Mucosa of rectum (tissue), 2 donors: ENCODE measurements around the gene MCM3.
A peak's percentile ranks its signal among the peaks of the same experiment; 100 is the strongest.

Experiments
- H3K27ac ChIP-seq, 2 donors: one replicate each; pipeline ENCODE4 v1.7.0; 2013; ENCODE audit warnings: inconsistent platforms in 2 of 2, low read depth in 2 of 2, low read length in 2 of 2
- H3K27me3 ChIP-seq, 2 donors: one replicate each; pipeline ENCODE4 v1.7.0; 2013; ENCODE audit warnings: low read length in 2 of 2; ENCODE audit not compliant: control insufficient read depth in 2 of 2, insufficient read depth in 2 of 2
- H3K36me3 ChIP-seq, 2 donors: one replicate each; pipeline ENCODE4 v1.7.0; 2013; ENCODE audit warnings: low read length in 2 of 2; ENCODE audit not compliant: control insufficient read depth in 2 of 2, insufficient read depth in 2 of 2
- H3K4me1 ChIP-seq, 2 donors: one replicate each; pipeline ENCODE4 v1.7.0; 2013; ENCODE audit warnings: low read length in 2 of 2, mild to moderate bottlenecking in 1 of 2; ENCODE audit not compliant: control insufficient read depth in 2 of 2, insufficient read depth in 2 of 2
- H3K4me3 ChIP-seq, 2 donors: one replicate each; pipeline ENCODE4 v1.7.0; 2013; ENCODE audit warnings: low read length in 2 of 2
- H3K9ac ChIP-seq, 2 donors: one replicate each; pipeline ENCODE4 v1.7.0; 2013; ENCODE audit warnings: low read length in 2 of 2, low read depth in 1 of 2, mild to moderate bottlenecking in 1 of 2
- H3K9me3 ChIP-seq, 2 donors: one replicate each; pipeline ENCODE4 v1.7.0; 2013; ENCODE audit warnings: low read length in 2 of 2; ENCODE audit not compliant: control insufficient read depth in 2 of 2
- donor health status: healthy.
- donor health status: Normal muscosa, but diverticular disease.

Gene MCM3

DNA sequence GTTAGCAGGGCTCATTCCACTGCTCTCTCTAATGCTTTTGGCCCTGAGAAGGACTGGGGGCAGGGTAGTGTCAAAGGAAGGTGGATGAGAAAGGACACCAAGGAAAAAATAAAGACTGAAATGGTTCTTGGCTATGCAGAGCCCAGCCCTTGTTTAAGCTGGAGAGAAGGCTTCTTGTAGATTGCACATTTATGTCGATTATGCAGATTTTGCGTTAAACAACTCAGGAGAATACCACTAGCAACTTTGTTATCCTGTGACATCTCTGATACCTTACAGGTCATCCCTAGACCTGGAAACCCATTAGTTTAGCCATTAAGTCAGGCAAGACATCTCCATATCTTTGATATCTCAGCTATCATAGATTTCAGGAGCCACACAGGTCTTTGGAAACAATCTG, 29.1 kb downstream of the MCM3 start:
- peaks cover 3 to 10% of the 10 kb centered on the region in 2 donors for H3K27me3 ChIP-seq
- no peak overlapping the region for H3K27ac ChIP-seq
- no peaks in the 10 kb centered on the region for H3K36me3 ChIP-seq
- H3K9ac ChIP-seq = no peak overlapping the region
- H3K4me1 ChIP-seq = no peaks in the 10 kb centered on the region
- H3K4me3 ChIP-seq = no peak overlapping the region
- no peaks in the 10 kb centered on the region for H3K9me3 ChIP-seq

DNA sequence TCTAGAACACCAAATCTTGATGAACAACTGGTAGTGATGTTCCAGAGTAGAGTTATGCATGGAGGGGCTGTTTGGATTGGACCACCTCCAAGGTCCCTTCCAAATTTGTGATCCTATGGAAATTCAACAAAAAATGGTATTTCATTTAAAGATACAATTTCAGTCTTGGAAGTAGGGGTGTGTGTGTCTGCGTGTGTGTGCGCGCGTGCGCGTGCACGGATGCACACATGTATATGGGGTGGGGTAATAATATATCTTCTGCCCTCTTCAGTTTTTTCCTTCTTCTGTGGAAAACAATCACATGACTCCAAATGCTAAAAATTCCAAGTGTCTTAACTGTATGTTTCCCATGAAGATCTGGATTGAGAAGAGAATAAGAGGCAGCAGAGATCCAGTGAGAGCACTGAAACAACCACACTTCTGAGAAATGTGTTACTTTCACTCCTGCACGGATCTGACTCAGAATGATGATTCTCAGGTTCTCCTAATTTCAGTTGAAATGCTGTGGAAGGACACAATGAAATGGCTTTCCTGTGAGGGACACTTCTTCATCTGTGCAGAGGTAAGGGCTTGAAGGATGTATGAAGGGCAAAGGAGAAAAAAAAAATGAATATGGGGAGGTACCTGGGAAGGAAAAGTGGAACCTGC, 29.7 kb downstream of the MCM3 start:
- H3K27me3 ChIP-seq = peaks cover 3 to 10% of the 10 kb centered on the region in 2 donors
- no peaks in the 10 kb centered on the region for H3K4me1 ChIP-seq
- H3K9ac ChIP-seq = no peak overlapping the region
- H3K36me3 ChIP-seq = no peaks in the 10 kb centered on the region
- H3K9me3 ChIP-seq = no peaks in the 10 kb centered on the region
- no peak overlapping the region for H3K27ac ChIP-seq
- H3K4me3 ChIP-seq = no peak overlapping the region

DNA sequence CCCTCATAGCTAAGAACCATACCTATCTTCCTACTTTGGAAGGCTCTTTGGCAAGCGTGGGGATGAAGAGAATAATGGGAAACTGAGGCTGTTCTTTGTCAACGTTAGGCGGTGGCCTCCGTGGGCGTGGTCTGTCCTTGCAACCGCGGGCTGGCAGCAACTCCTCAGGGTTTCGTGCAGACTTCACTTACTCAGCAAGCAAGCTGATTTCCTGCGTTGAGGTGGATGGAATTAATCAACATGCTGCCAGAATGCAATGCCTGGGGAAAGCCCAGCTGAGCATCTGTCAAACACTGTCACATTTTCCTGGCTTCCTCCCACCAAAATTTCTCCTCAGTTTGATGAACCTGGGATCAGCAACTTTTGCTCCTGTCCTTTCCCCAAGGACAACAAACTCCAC, 31.0 kb downstream of the MCM3 start:
- Histone ChIP-seq H3K9ac (no peak overlapping the region), H3K4me3 (no peak overlapping the region), H3K36me3 (no peaks in the 10 kb centered on the region), H3K27me3 (peaks cover 3 to 10% of the 10 kb centered on the region in 2 donors), H3K9me3 (no peaks in the 10 kb centered on the region), H3K4me1 (no peaks in the 10 kb centered on the region), H3K27ac (no peak overlapping the region)

DNA sequence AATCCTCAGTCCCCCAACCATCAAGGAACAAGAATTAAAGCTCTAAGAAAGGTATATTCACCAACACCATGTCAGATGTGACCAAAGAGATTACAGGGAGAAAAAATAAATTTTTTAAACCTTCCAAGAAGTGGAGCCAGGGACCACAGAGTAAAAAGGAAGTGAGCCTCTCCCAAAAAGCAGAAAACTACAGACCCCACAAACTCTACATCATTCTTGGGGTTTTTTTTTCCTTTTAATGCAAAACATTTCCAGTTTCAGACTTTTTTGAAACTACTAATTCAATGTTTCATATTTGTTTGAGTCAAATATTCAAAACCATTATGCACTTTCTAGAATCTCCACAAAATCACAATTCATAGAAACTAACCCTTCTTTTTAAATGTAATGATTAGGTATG, 33.4 kb downstream of the MCM3 start:
- Histone ChIP-seq H3K36me3 (no peaks in the 10 kb centered on the region), H3K4me3 (no peak overlapping the region), H3K27ac (no peak overlapping the region), H3K9ac (no peak overlapping the region), H3K9me3 (no peaks in the 10 kb centered on the region), H3K4me1 (no peaks in the 10 kb centered on the region), H3K27me3 (peaks cover 3 to 10% of the 10 kb centered on the region in 2 donors)

DNA sequence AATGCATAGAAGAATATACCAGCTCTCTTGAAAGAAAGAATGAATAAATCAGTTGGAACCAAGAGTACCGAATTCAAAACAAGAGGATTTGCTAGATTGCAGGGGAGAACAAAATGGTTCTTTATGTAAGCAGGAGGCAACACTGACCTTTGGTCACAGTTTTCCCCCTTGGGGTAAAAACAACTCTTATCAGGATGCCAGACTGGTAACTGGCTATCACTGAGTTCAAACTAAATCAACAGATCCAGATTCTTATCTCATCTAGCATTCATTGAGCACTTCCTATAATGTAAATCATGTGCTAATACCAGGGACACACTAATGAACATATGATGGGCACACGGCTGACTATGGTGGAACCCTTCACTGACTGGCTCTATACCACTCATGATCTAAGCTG, 35.5 kb downstream of the MCM3 start:
- Histone ChIP-seq H3K27ac (no peak overlapping the region), H3K36me3 (no peaks in the 10 kb centered on the region), H3K4me1 (no peaks in the 10 kb centered on the region), H3K4me3 (no peak overlapping the region), H3K9ac (no peak overlapping the region), H3K27me3 (peaks cover 2 to 3% of the 10 kb centered on the region in 2 donors), H3K9me3 (no peaks in the 10 kb centered on the region)

DNA sequence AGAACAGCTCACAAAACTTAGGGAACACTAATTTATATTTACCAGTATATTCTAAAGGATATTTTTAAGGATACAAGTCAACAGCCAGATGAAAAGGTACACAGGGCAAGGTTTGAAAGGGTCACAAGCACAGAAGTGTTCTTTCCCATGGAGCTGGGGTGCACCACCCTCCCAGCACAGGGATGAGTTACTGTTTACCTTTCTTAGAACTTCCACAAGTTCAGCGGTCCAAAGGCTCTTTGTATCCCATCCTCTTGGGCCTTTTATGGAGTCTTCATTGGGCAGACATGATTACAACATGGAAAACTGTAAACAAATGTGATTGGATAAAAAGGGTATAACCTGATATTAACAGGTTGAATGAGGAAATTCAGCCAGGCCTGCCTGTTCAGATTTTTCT, 39.1 kb downstream of the MCM3 start:
- no peaks in the 10 kb centered on the region for H3K9me3 ChIP-seq
- H3K36me3 ChIP-seq = no peaks in the 10 kb centered on the region
- H3K4me3 ChIP-seq = no peak overlapping the region
- H3K9ac ChIP-seq = no peak overlapping the region
- no peaks in the 10 kb centered on the region for H3K4me1 ChIP-seq
- H3K27ac ChIP-seq = no peak overlapping the region
- no peaks in the 10 kb centered on the region for H3K27me3 ChIP-seq

DNA sequence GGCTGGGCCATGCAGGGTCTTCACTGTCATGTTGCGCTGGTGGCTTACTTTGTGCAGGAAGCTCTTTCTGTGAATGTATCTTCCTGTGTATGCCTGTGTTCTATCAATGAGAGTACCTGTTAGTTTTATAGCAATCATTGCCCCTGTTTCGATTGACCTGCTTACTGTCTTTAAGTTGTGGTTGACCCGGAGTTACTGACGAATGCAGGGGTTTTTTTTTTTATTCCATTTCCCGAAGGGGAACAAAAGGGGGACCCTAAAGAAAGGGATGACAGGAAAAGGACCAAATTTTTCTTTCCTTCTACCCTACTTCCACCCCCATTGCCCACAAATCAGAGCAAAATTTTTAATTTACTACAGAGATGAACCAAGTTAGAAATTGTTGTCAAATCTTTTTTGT, 40.1 kb downstream of the MCM3 start, which contains the start of gene IL17F:
IL17F (minus strand) TSS at position 101 of the 400 bp plus-strand sequence; CDS start at position 30, 71 bp downstream.
- H3K36me3 ChIP-seq = no peaks in the 10 kb centered on the region
- no peak within 1 kb of the TSS for H3K4me3 ChIP-seq
- H3K9me3 ChIP-seq = no peaks in the 10 kb centered on the region
- H3K9ac ChIP-seq = no peak within 1 kb of the TSS
- H3K4me1 ChIP-seq = no peaks in the 10 kb centered on the region
- H3K27ac ChIP-seq = no peak within 1 kb of the TSS
- no peaks in the 10 kb centered on the region for H3K27me3 ChIP-seq

DNA sequence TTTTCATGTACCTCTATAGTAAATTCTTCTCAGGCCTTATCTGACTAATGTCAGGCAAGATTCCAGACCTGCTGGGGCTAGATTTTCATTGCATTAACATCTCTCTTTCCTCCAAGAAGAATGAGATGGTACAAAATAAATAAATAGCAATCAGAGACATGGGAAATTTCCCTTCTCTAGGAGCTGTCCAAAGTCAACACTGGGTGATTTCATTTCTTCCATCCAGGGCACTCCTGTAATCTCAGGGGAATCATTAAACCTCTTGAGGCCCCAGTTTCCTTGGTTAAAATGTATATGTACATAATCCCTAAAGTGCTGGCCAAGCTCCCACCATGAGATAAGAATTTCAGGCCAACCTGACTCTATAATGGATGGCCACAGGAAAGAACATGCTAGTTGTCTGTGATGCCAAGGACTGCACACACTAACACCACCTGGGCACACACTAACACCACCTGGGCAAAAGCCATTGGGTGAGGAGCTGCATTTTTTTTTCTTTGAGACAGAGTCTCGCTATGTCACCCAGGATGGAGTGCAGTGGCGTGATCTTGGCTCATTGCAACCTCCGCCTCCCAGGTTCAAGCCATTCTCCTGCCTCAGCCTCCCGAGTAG, 41.2 kb downstream of the MCM3 start:
- H3K9me3 ChIP-seq = no peaks in the 10 kb centered on the region
- H3K4me1 ChIP-seq = no peaks in the 10 kb centered on the region
- H3K27me3 ChIP-seq = no peaks in the 10 kb centered on the region
- H3K9ac ChIP-seq = no peak overlapping the region
- H3K27ac ChIP-seq = no peak overlapping the region
- no peaks in the 10 kb centered on the region for H3K36me3 ChIP-seq
- H3K4me3 ChIP-seq = no peak overlapping the region

DNA sequence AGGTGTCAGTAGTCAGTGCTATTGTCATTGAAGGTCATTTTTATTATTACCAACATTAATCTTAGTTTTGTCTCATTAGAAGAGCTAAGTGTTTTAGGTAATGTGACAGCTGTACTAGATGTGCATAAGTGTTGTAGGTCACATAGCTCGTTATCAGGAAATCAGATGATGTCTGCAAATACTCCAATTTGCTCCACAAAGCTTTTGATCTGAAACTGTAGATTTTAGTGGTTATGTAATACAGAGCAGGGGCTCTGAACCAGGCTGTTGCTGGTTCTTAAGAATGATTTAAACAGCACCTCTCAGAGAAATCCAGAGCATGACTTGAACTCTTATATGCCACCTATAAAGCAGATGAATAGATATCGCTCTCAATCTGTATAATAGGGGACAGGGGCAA, 42.7 kb downstream of the MCM3 start:
- no peaks in the 10 kb centered on the region for H3K4me1 ChIP-seq
- no peak overlapping the region for H3K4me3 ChIP-seq
- H3K27me3 ChIP-seq = peaks cover 0 to 3% of the 10 kb centered on the region in 2 donors
- no peak overlapping the region for H3K9ac ChIP-seq
- no peaks in the 10 kb centered on the region for H3K36me3 ChIP-seq
- H3K27ac ChIP-seq = no peak overlapping the region
- H3K9me3 ChIP-seq = no peaks in the 10 kb centered on the region

DNA sequence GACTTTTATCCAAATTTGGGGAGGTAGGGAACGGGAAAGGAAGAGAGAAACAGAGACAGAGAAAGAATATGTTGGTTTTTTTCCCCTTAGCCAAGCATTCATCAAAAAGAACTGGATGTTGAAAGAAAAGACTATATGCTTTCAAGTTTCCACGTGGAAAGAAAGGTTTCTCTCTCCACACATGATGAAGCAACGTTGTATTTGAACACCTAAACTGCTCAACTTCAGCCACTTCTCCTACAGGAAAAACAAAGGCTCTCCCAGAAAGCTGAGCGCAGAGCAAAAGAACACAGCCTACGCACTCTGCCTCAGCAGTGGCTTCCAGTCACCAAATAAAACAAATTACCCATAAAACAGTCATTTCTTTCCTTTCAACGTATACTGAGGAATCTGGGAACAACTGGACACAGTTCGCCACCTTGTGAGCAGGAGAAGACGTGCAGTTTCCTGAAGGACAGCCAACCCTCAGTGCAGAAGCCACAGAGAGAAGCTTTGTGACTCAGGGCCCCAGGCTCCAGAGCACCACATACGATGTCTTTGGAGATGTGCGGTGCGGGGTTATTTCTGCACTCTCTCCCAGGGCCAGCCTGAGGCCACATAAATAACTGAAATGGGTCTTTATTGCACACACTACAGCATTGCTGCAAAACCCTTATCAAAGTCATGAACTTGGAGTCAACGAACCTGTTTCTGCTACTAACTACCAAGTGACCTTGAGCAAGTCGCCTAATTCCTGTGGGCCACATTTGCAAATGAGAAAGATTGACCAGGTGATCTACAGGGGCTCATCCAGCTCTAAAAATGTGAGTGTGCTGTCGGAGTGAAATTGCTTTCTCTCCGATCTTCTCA, 50.3 kb downstream of the MCM3 start:
- Histone ChIP-seq H3K9ac (no peak overlapping the region), H3K27ac (no peak overlapping the region), H3K9me3 (no peaks in the 10 kb centered on the region), H3K36me3 (no peaks in the 10 kb centered on the region), H3K4me1 (no peaks in the 10 kb centered on the region), H3K4me3 (peak overlapping the region in 1 of 2 donors; percentile 46), H3K27me3 (peaks cover 0 to 6% of the 10 kb centered on the region in 2 donors)
